Muscle layer of colon (tissue), 2 donors: ENCODE results near the gene RTP1.
"Not testable (repeated sequence)": the region's sequence is repeated elsewhere in the genome, so short reads cannot be mapped to it uniquely, and the experiment has no call there.

Experiments
- H3K27ac ChIP-seq: one replicate; pipeline ENCODE4 v1.7.0; 2013; ENCODE audit warnings: low read depth, mild to moderate bottlenecking, low read length, moderate library complexity
- H3K27me3 ChIP-seq, 2 donors: one replicate each; pipeline ENCODE4 v1.7.0; 2013; ENCODE audit warnings: low read length in 2 of 2, mild to moderate bottlenecking in 2 of 2; ENCODE audit not compliant: insufficient read depth in 2 of 2, control insufficient read depth in 1 of 2
- H3K36me3 ChIP-seq: one replicate; pipeline ENCODE4 v1.7.0; 2013; ENCODE audit warnings: mild to moderate bottlenecking, low read length; ENCODE audit not compliant: insufficient read depth
- H3K4me1 ChIP-seq: one replicate; pipeline ENCODE4 v1.7.0; 2013; ENCODE audit warnings: mild to moderate bottlenecking, low read length; ENCODE audit not compliant: insufficient read depth
- H3K4me3 ChIP-seq, 2 donors: one replicate each; pipeline ENCODE4 v1.7.0; 2013; ENCODE audit warnings: low read length in 2 of 2, low read depth in 1 of 2, mild to moderate bottlenecking in 1 of 2, moderate library complexity in 1 of 2
- H3K9ac ChIP-seq: one replicate; pipeline ENCODE4 v1.7.0; 2013; ENCODE audit warnings: low read length
- H3K9me3 ChIP-seq: one replicate; pipeline ENCODE4 v1.7.0; 2013; ENCODE audit warnings: mild to moderate bottlenecking, low read length
- donor health status: abdominal sarcoma.
- donor health status: Adenocarcinoma of cecum.

The RTP1 gene, protein sequence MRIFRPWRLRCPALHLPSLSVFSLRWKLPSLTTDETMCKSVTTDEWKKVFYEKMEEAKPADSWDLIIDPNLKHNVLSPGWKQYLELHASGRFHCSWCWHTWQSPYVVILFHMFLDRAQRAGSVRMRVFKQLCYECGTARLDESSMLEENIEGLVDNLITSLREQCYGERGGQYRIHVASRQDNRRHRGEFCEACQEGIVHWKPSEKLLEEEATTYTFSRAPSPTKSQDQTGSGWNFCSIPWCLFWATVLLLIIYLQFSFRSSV

GRCh38 chr3:187197335-187197649, at the start of gene RTP1:
Gene RTP1, plus strand, starts transcription at chr3:187197486. Its CDS starts 30 bp downstream, at chr3:187197516.
- Histone ChIP-seq H3K27ac (no peak within 1 kb of the TSS), H3K27me3 (no peaks in the 10 kb centered on the region), H3K4me1 (peaks cover 5% of the 10 kb centered on the region), H3K9ac (no peak within 1 kb of the TSS), H3K4me3 (no peak within 1 kb of the TSS), H3K36me3 (no peaks in the 10 kb centered on the region), H3K9me3 (no peaks in the 10 kb centered on the region)

GRCh38 chr3:187150186-187150585, 47.1 kb upstream of the RTP1 start:
- no peaks in the 10 kb centered on the region for H3K27me3 ChIP-seq
- H3K36me3 ChIP-seq, result no peaks in the 10 kb centered on the region
- H3K27ac ChIP-seq, result no peak overlapping the region
- no peak overlapping the region for H3K4me3 ChIP-seq
- no peak overlapping the region for H3K9ac ChIP-seq
- H3K4me1 ChIP-seq, result no peaks in the 10 kb centered on the region
- H3K9me3 ChIP-seq, result no peaks in the 10 kb centered on the region

GRCh38 chr3:187150599-187150998, 46.7 kb upstream of the RTP1 start:
- no peaks in the 10 kb centered on the region for H3K36me3 ChIP-seq
- no peak overlapping the region for H3K27ac ChIP-seq
- no peak overlapping the region for H3K4me3 ChIP-seq
- no peaks in the 10 kb centered on the region for H3K4me1 ChIP-seq
- H3K9ac ChIP-seq, result no peak overlapping the region
- H3K9me3 ChIP-seq, result no peaks in the 10 kb centered on the region
- H3K27me3 ChIP-seq, result no peaks in the 10 kb centered on the region

- Histone ChIP-seq H3K4me3 (no peak overlapping the region), H3K27ac (no peak overlapping the region), H3K27me3 (no peaks in the 10 kb centered on the region), H3K9me3 (no peaks in the 10 kb centered on the region), H3K9ac (no peak overlapping the region), H3K36me3 (no peaks in the 10 kb centered on the region), H3K4me1 (no peaks in the 10 kb centered on the region)
These were observed 35.7 kb upstream of the RTP1 start for GRCh38 chr3:187161556-187161955.

DNA sequence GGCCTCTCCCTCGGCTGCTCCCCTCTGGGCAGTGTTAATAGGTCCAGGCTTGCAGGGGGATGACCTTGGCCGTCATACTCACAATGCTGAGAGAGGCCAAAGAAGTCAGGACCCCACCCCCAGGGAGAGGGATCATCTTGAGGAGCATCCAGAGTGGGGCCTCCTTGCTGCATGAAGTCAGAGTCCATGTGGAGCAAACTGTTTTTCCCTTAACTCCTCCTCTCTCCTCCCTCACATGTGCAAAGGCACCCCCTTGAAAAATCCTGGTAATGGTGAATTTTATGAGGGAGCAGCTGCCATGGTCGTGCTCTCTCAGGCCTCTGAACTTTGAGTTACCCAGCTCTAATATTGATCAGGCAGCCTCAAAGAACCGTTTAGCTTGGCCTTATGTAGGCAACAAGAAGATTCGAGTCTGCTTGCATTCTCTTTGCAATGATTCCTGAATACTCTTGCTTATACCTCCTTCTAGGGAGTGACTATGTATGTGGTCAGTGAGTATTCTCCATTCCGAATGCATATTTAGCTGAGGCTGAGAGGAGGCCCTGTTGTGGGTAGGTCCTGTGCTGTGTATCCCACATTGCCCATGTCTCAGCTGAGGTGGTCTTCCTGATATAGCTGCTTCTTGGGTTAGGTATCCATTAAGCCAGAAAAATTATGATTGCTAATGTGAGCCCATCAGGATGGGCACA, 34.9 kb upstream of the RTP1 start:
- no peak overlapping the region for H3K4me3 ChIP-seq
- no peaks in the 10 kb centered on the region for H3K9me3 ChIP-seq
- H3K4me1 ChIP-seq, result peaks cover 4% of the 10 kb centered on the region
- H3K9ac ChIP-seq, result no peak overlapping the region
- H3K36me3 ChIP-seq, result no peaks in the 10 kb centered on the region
- H3K27me3 ChIP-seq, result no peaks in the 10 kb centered on the region
- no peak overlapping the region for H3K27ac ChIP-seq

DNA sequence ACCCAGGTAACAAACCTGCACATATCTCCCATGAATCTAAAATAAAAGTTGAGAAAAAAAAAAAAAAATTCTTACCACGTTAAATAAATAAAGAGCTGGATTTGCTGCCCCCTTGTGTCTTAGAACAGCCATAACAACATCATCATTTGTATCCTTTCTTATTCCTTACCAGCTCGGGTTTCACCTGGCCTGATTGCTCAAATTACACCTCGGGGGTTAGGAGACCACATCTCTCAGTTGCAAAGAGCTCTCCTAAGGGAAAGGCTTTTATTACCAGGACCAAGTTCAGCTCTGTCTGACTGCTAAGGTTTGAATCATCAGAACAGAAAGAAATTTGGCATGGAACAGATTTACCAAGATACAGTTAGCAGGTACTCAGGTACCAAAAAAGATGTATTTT, 32.1 kb upstream of the RTP1 start:
- Histone ChIP-seq H3K4me1 (peaks cover 8% of the 10 kb centered on the region), H3K9ac (no peak overlapping the region), H3K36me3 (no peaks in the 10 kb centered on the region), H3K4me3 (no peak overlapping the region), H3K27ac (no peak overlapping the region), H3K9me3 (no peaks in the 10 kb centered on the region), H3K27me3 (no peaks in the 10 kb centered on the region)

DNA sequence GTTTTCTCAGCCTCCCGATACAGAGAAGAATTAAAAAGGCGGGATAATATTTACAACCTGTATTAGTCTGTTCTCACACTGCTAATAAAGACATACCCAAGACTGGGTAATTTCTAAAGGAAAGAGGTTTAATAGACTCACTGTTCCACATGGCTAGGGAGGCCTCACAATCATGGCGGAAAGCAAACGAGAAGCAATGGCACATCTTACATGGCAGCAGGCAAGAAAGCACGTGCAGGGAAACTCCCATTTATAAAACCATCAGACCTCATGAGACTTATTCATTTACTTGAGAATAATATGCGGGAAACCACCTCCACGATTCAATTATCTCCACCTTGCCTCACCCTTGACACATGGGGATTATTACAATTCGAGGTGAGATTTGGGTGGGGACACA, 30.5 kb upstream of the RTP1 start:
- no peaks in the 10 kb centered on the region for H3K36me3 ChIP-seq
- H3K27ac ChIP-seq, result no peak overlapping the region
- H3K4me1 ChIP-seq, result peaks cover 8% of the 10 kb centered on the region
- no peaks in the 10 kb centered on the region for H3K27me3 ChIP-seq
- H3K9me3 ChIP-seq, result no peaks in the 10 kb centered on the region
- no peak overlapping the region for H3K9ac ChIP-seq
- H3K4me3 ChIP-seq, result no peak overlapping the region

DNA sequence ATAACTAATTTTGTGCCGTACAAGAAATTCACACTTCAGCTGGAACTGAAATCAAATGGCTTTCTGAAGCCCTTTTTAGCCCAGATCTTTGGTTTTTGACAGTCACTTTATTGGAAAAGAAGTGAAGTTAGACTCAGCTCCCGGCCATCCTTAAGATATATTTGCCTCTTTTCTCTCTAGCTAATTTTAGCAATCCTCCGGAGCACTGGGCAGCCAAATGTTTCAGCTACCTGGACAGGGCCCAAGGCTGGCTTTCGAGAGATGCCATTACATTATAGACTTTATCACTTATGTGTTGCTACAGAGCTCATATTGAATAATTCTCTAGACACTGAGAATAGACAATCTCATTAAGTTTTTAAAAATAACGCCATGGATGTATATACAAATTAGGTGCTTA, 29.5 kb upstream of the RTP1 start:
- no peak overlapping the region for H3K9ac ChIP-seq
- no peak overlapping the region for H3K4me3 ChIP-seq
- peaks cover 8% of the 10 kb centered on the region for H3K4me1 ChIP-seq
- no peaks in the 10 kb centered on the region for H3K36me3 ChIP-seq
- H3K9me3 ChIP-seq, result no peaks in the 10 kb centered on the region
- no peak overlapping the region for H3K27ac ChIP-seq
- no peaks in the 10 kb centered on the region for H3K27me3 ChIP-seq

DNA sequence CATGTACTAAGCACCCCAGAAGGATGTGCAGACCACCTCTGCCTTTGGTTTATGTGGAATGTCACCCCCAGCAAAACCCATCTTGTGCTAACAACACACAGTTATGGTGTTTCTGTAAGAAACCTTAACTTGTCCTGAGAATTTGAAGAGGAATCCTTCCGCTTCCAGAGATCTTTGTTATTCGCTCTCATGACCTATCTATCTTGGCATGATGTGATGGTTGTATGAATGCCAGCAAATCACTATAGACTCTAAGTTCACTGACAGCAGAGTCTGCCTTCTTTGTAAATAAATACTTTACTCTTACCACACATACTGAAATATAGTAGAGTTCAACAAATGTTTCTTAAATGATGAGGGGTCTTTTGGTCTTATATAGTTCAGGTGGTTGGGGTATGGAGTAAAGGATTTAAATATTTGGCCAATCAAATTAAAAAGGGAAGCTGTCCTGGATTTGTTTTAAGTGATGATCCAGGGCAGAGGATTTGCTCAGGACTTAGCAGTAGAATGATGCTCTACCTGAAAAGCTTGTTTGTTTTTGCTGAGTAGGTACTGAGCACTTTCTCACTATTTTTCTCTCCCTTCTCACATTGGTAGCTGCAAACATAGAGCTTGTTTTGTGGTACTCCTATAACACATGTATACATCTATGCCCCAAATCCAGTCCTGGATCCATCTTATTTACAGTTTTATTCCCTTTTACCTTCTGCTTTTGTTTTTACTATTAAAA, 27.9 kb upstream of the RTP1 start:
- peaks cover 19% of the 10 kb centered on the region for H3K4me1 ChIP-seq
- H3K27ac ChIP-seq, result no peak overlapping the region
- H3K9me3 ChIP-seq, result no peaks in the 10 kb centered on the region
- no peak overlapping the region for H3K9ac ChIP-seq
- H3K27me3 ChIP-seq, result no peaks in the 10 kb centered on the region
- H3K36me3 ChIP-seq, result no peaks in the 10 kb centered on the region
- no peak overlapping the region for H3K4me3 ChIP-seq

- H3K36me3 ChIP-seq, H3K9ac ChIP-seq, H3K27ac ChIP-seq, H3K9me3 ChIP-seq, H3K4me3 ChIP-seq, H3K27me3 ChIP-seq: not testable (repeated sequence)
- H3K4me1 ChIP-seq, result peaks cover 19% of the 10 kb centered on the region
These were observed 26.4 kb upstream of the RTP1 start for GRCh38 chr3:187170911-187171310.

GRCh38 chr3:187172929-187173328, 24.4 kb upstream of the RTP1 start:
- Histone ChIP-seq H3K9ac (no peak overlapping the region), H3K27me3 (no peaks in the 10 kb centered on the region), H3K4me1 (peaks cover 11% of the 10 kb centered on the region), H3K27ac (no peak overlapping the region), H3K9me3 (no peaks in the 10 kb centered on the region), H3K4me3 (no peak overlapping the region), H3K36me3 (no peaks in the 10 kb centered on the region)
